Neuronal stem cell (in vitro differentiated cells): ENCODE measurements around the gene RAD51B.

Source experiments
- DNase-seq: peaks from one replicate; pipeline ENCODE4 v3.0.0-alpha.2; 2013; ENCODE audit warnings: low spot score
- H2AFZ ChIP-seq: one replicate; pipeline ENCODE4 v1.6.1; 2013; ENCODE audit warnings: mild to moderate bottlenecking, low read length, inconsistent platforms
- H2AK5ac ChIP-seq: 2 replicates; pipeline ENCODE4 v1.6.1; 2013; ENCODE audit warnings: low read depth, mild to moderate bottlenecking, inconsistent platforms, low read length, moderate library complexity, mixed read lengths
- H2BK120ac ChIP-seq: 2 replicates; pipeline ENCODE4 v1.6.1; 2013; ENCODE audit warnings: low read depth, mild to moderate bottlenecking, inconsistent platforms, low read length, moderate library complexity, mixed read lengths
- H2BK12ac ChIP-seq: one replicate; pipeline ENCODE4 v1.6.1; 2013; ENCODE audit warnings: low read length, inconsistent platforms
- H2BK15ac ChIP-seq: 2 replicates; pipeline ENCODE4 v1.6.1; 2013; ENCODE audit warnings: mild to moderate bottlenecking, low read length, inconsistent platforms, mixed read lengths
- H2BK5ac ChIP-seq: one replicate; pipeline ENCODE4 v1.6.1; 2013; ENCODE audit warnings: inconsistent platforms, mild to moderate bottlenecking, low read length, moderate library complexity
- H3K14ac ChIP-seq: one replicate; pipeline ENCODE4 v1.6.1; 2013; ENCODE audit warnings: low read length, inconsistent platforms
- H3K18ac ChIP-seq: 2 replicates; pipeline ENCODE4 v1.6.1; 2013; ENCODE audit warnings: low read length, inconsistent platforms
- H3K23ac ChIP-seq: 2 replicates; pipeline ENCODE4 v1.6.1; 2013; ENCODE audit warnings: low read depth, mild to moderate bottlenecking, mixed read lengths, low read length, inconsistent platforms; ENCODE audit not compliant: poor library complexity
- H3K27ac ChIP-seq: replicated peaks from 3 replicates; pipeline ENCODE4 v1.5.1; 2013; ENCODE audit warnings: low read length, inconsistent platforms
- H3K27me3 ChIP-seq, 3 experiments: 2 replicates each; pipeline ENCODE4 v1.6.1; 2013; ENCODE audit warnings: low read length in 3 of 3, mild to moderate bottlenecking in 2 of 3, inconsistent platforms in 1 of 3, low read depth in 1 of 3, mixed read lengths in 1 of 3, moderate library complexity in 1 of 3; ENCODE audit not compliant: control insufficient read depth in 3 of 3, insufficient read depth in 3 of 3
- H3K36me3 ChIP-seq, 2 donors: replicated peaks in 1 of 2; 2 replicates each; pipeline ENCODE4 v1.6.1; 2013; ENCODE audit warnings: low read length in 2 of 2; ENCODE audit not compliant: control insufficient read depth in 2 of 2, insufficient read depth in 2 of 2
- H3K4ac ChIP-seq: 2 replicates; pipeline ENCODE4 v1.6.1; 2013; ENCODE audit warnings: inconsistent platforms, mild to moderate bottlenecking, low read length, moderate library complexity
- H3K4me1 ChIP-seq, 2 donors: 1 replicate in 1 of 2; 2 replicates in 1 of 2; pipeline ENCODE4 v1.6.1; 2013; ENCODE audit warnings: low read length in 2 of 2, low read depth in 1 of 2; ENCODE audit not compliant: control insufficient read depth in 2 of 2, insufficient read depth in 1 of 2
- H3K4me2 ChIP-seq: one replicate; pipeline ENCODE4 v1.6.1; 2013; ENCODE audit warnings: mild to moderate bottlenecking, low read length, inconsistent platforms; ENCODE audit not compliant: insufficient read depth, poor library complexity, severe bottlenecking
- H3K4me3 ChIP-seq, 2 donors: 2 replicates each; pipeline ENCODE4 v1.5.1; 2013; ENCODE audit warnings: low read length in 2 of 2, mild to moderate bottlenecking in 2 of 2, inconsistent platforms in 1 of 2, moderate library complexity in 1 of 2
- H3K79me1 ChIP-seq: one replicate; pipeline ENCODE4 v1.6.1; 2013; ENCODE audit warnings: low read depth, mild to moderate bottlenecking, inconsistent platforms, low read length, moderate library complexity
- H3K9ac ChIP-seq: one replicate; pipeline ENCODE4 v1.6.1; 2013; ENCODE audit warnings: mild to moderate bottlenecking, low read depth, low read length, inconsistent platforms; ENCODE audit not compliant: poor library complexity
- H3K9me3 ChIP-seq, 2 donors: replicated peaks in 1 of 2; 2 replicates each; pipeline versions ENCODE3 to v1.6.1; 2013; ENCODE audit warnings: low read length in 2 of 2, mild to moderate bottlenecking in 2 of 2, inconsistent platforms in 1 of 2, low read depth in 1 of 2, mixed read lengths in 1 of 2, moderate library complexity in 1 of 2; ENCODE audit not compliant: control insufficient read depth in 2 of 2, insufficient read depth in 1 of 2
- H4K8ac ChIP-seq: one replicate; pipeline ENCODE4 v1.6.1; 2013; ENCODE audit warnings: low read depth, mild to moderate bottlenecking, inconsistent platforms, low read length, moderate library complexity
- H4K91ac ChIP-seq: one replicate; pipeline ENCODE4 v1.6.1; 2013; ENCODE audit warnings: low read length, low read depth, mild to moderate bottlenecking, inconsistent platforms; ENCODE audit not compliant: poor library complexity
- WGBS, 2 donors: extraction: QIAGEN DNeasy Blood & Tissue Kit; methylation state at CpG; one replicate each; pipeline ENCODE4 v1.1.7; 2013; ENCODE audit warnings: missing lambda C conversion rate in 2 of 2, mixed read lengths in 1 of 2; ENCODE audit not compliant: insufficient read length in 2 of 2, insufficient replicate concordance in 1 of 2; ENCODE audit errors: extremely low coverage in 2 of 2; 5-methylcytosine and 5-hydroxymethylcytosine counted together

RAD51B gene

DNA sequence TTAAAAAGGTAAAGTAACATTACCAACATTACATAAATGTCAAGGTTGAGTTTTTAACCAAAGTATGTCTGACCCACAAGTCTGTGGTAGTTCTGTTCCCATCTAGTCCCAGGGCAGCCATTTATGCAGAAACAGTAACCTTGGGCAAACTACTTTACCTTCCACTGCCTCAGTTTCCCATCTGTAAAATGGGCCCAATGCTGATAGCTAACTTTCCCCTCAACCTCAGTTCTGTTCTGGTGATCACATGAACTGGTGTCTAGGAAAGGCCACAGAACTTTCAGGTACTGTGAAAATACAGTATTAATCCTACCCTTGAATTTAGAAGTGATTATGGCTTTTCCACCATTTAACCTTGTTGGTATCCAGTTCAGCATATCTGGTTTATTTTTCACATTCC lies 859.7 kb downstream of the RAD51B start:
- no peaks in the 10 kb centered on the region for H3K79me1 ChIP-seq

DNA sequence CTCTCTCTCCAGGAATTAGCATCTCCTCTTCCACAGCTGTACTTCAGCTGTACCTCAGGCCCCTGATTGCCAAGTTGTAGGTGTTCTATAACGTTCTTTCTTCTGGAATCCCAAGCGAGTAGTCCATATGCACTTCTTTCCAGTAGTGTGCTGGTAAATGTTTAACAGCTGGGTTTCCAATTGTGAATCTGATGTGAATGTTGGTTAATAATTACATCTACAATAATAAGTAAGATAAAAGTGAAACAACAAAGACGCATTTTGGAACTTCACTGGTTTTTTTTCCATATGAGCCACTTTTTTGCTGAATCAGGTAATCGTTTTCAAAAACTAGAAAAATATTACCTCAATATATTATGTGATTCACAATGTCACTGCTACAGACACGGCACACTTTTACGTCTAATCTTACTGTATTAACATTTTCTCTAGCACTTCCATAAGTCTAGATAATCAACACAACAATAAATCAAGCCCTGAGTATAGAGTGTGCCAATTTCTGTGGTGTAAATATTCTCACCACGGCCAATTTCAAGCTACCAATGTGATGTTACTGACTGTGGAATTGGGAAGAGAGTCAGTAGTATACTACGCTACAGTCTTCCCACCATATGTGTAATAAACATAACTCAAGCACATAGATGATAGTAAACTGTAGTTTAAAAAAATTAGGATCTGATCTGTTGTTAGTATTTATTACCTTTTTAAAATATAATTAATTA lies 860.3 kb downstream of the RAD51B start:
- Histone ChIP-seq H3K9me3 (no peaks in the 10 kb centered on the region), H3K18ac (no peak overlapping the region), H2AFZ (no peak overlapping the region), H3K4me3 (no peak overlapping the region), H2BK5ac (no peak overlapping the region), H3K79me1 (no peaks in the 10 kb centered on the region), H3K14ac (no peak overlapping the region), H2BK120ac (no peak overlapping the region), H2BK12ac (no peak overlapping the region), H4K8ac (no peak overlapping the region), H2AK5ac (no peak overlapping the region), H3K4ac (no peak overlapping the region), H3K27me3 (no peaks in the 10 kb centered on the region), H4K91ac (no peak overlapping the region), H3K4me1 (peaks cover 4 to 19% of the 10 kb centered on the region in 2 donors), H3K9ac (no peak overlapping the region), H3K4me2 (no peak overlapping the region), H3K23ac (no peak overlapping the region), H2BK15ac (no peak overlapping the region), H3K36me3 (no peaks in the 10 kb centered on the region), H3K27ac (no peak overlapping the region)
- DNase-seq, result no peak
- no CpG with 5 or more reads among the region's 8 CpGs for WGBS, 2 donors

More for the DNA sequence above, 859.7 kb downstream of the RAD51B start:
- no peak for DNase-seq
- Histone ChIP-seq H2AFZ (no peak overlapping the region), H2AK5ac (no peak overlapping the region), H3K9ac (no peak overlapping the region), H4K8ac (no peak overlapping the region), H2BK120ac (no peak overlapping the region), H3K4me1 (peaks cover 4 to 18% of the 10 kb centered on the region in 2 donors), H3K14ac (no peak overlapping the region), H3K4me3 (no peak overlapping the region), H3K23ac (no peak overlapping the region), H3K18ac (no peak overlapping the region), H3K4me2 (no peak overlapping the region), H3K9me3 (no peaks in the 10 kb centered on the region), H4K91ac (no peak overlapping the region), H3K27me3 (no peaks in the 10 kb centered on the region), H3K36me3 (no peaks in the 10 kb centered on the region), H3K27ac (no peak overlapping the region), H3K4ac (no peak overlapping the region), H2BK5ac (no peak overlapping the region), H2BK12ac (no peak overlapping the region), H2BK15ac (no peak overlapping the region)

- no peak overlapping the region for H3K27ac ChIP-seq
- no peak overlapping the region for H2BK5ac ChIP-seq
- no peak overlapping the region for H4K91ac ChIP-seq
- no peak overlapping the region for H3K14ac ChIP-seq
- no peak overlapping the region for H2AFZ ChIP-seq
- no CpG with 5 or more reads among the region's 9 CpGs for WGBS, 2 donors
- no peaks in the 10 kb centered on the region for H3K79me1 ChIP-seq
- no peak overlapping the region for H3K4me2 ChIP-seq
- no peak overlapping the region for H2BK12ac ChIP-seq
- H3K4me3 ChIP-seq, result no peak overlapping the region
- no peaks in the 10 kb centered on the region for H3K9me3 ChIP-seq
- no peak overlapping the region for H3K23ac ChIP-seq
- no peaks in the 10 kb centered on the region for H3K36me3 ChIP-seq
- peaks cover 4 to 21% of the 10 kb centered on the region in 2 donors for H3K4me1 ChIP-seq
- no peaks in the 10 kb centered on the region for H3K27me3 ChIP-seq
- no peak overlapping the region for H2BK15ac ChIP-seq
- H3K18ac ChIP-seq, result no peak overlapping the region
- no peak overlapping the region for H2BK120ac ChIP-seq
- no peak overlapping the region for H4K8ac ChIP-seq
- no peak for DNase-seq
- no peak overlapping the region for H3K9ac ChIP-seq
- H2AK5ac ChIP-seq, result no peak overlapping the region
- no peak overlapping the region for H3K4ac ChIP-seq
Observed at GRCh38 chr14:68680541-68681051, 861.0 kb downstream of the RAD51B start.

GRCh38 chr14:68681256-68682011 lies 861.9 kb downstream of the RAD51B start:
- Histone ChIP-seq H4K91ac (no peak overlapping the region), H2BK12ac (no peak overlapping the region), H3K23ac (no peak overlapping the region), H3K36me3 (no peaks in the 10 kb centered on the region), H3K4me3 (no peak overlapping the region), H3K4me2 (no peak overlapping the region), H3K79me1 (no peaks in the 10 kb centered on the region), H3K18ac (no peak overlapping the region), H2AFZ (no peak overlapping the region), H3K27ac (no peak overlapping the region), H3K4me1 (peaks cover 4 to 17% of the 10 kb centered on the region in 2 donors), H3K14ac (no peak overlapping the region), H2AK5ac (no peak overlapping the region), H3K9ac (no peak overlapping the region), H2BK15ac (no peak overlapping the region), H3K27me3 (no peaks in the 10 kb centered on the region), H4K8ac (no peak overlapping the region), H3K4ac (no peak overlapping the region), H3K9me3 (no peaks in the 10 kb centered on the region), H2BK5ac (no peak overlapping the region), H2BK120ac (no peak overlapping the region)
- no CpG with 5 or more reads among the region's 9 CpGs for WGBS, 2 donors
- DNase-seq, result no peak
